IMR-90 (cell line): ENCODE data around the gene GLI1. TPM values are rescaled to one million over a fixed set of nuclear protein-coding genes. Genes with fewer than 3 reads are reported as not detected.

ENCODE experiments used
- ATAC-seq: fragments of 200-7000 bp; cut with Tn5 transposase; 2 replicates; pipeline ENCODE4 v1.9.1; 2020; ENCODE audit warnings: low read depth, mild to moderate bottlenecking, moderate library complexity
- BruUV-seq: library from RNA; stranded (reverse); fragments of 400-500 nt; replicated peaks from 2 replicates; lab custom pipeline; 2021; lab: Mats Ljungman, UMichigan
- CTCF ChIA-PET: fragments of 300-600 bp; formaldehyde crosslinking; extraction: SDS; loops from one replicate; lab custom pipeline; 2021; ENCODE audit warnings: antibody characterized with exemption; lab: Yijun Ruan, JAX
- POLR2A ChIA-PET: fragments of 300-600 bp; sonication (Branson Sonifier 250); formaldehyde crosslinking; loops from one replicate; lab custom pipeline; 2022; ENCODE audit warnings: antibody characterized with exemption; ENCODE audit not compliant: unreplicated experiment; lab: Charles Lee
- DNase-seq: peaks from one replicate; pipeline ENCODE4 v3.0.0; 2013
- H2AFZ ChIP-seq: replicated peaks from 2 replicates; pipeline ENCODE3; 2013; ENCODE audit warnings: low read length, mild to moderate bottlenecking; ENCODE audit not compliant: poor library complexity
- H2AK5ac ChIP-seq: 2 replicates; pipeline ENCODE4 v1.6.1; 2013; ENCODE audit warnings: low read depth, low read length, inconsistent platforms
- H2AK9ac ChIP-seq: replicated peaks from 2 replicates; pipeline ENCODE3; 2013; ENCODE audit warnings: mild to moderate bottlenecking, low read depth, low read length, moderate library complexity; ENCODE audit not compliant: poor library complexity
- H2BK120ac ChIP-seq: 2 replicates; pipeline ENCODE4 v1.6.1; 2013; ENCODE audit warnings: low read depth, low read length, inconsistent platforms
- H2BK15ac ChIP-seq: 3 replicates; pipeline ENCODE4 v1.6.1; 2013; ENCODE audit warnings: low read depth, low read length, inconsistent platforms
- H2BK20ac ChIP-seq: 2 replicates; pipeline ENCODE4 v1.6.1; 2013; ENCODE audit warnings: low read depth, mild to moderate bottlenecking, inconsistent platforms, low read length, moderate library complexity
- H2BK5ac ChIP-seq: 2 replicates; pipeline ENCODE4 v1.6.1; 2013; ENCODE audit warnings: mild to moderate bottlenecking, low read depth, low read length, inconsistent platforms; ENCODE audit not compliant: poor library complexity, severe bottlenecking
- H3K14ac ChIP-seq: replicated peaks from 2 replicates; pipeline ENCODE4 v1.6.1; 2013; ENCODE audit warnings: low read depth, low read length, inconsistent platforms
- H3K18ac ChIP-seq: 2 replicates; pipeline ENCODE4 v1.6.1; 2013; ENCODE audit warnings: low read depth, low read length, control low read depth
- H3K23ac ChIP-seq: 2 replicates; pipeline ENCODE4 v1.6.1; 2013; ENCODE audit warnings: low read depth, low read length, inconsistent platforms
- H3K27ac ChIP-seq: 2 replicates; pipeline ENCODE4 v1.5.1; 2013; ENCODE audit warnings: mild to moderate bottlenecking, control low read depth, low read length; ENCODE audit not compliant: insufficient read depth
- H3K27me3 ChIP-seq: 2 replicates; pipeline ENCODE4 v1.6.1; 2013; ENCODE audit warnings: low read length; ENCODE audit not compliant: control insufficient read depth, insufficient read depth
- H3K36me3 ChIP-seq: 2 replicates; pipeline ENCODE4 v1.6.1; 2013; ENCODE audit warnings: low read length, mixed read lengths; ENCODE audit not compliant: control insufficient read depth, insufficient read depth
- H3K4ac ChIP-seq: 2 replicates; pipeline ENCODE4 v1.6.1; 2013; ENCODE audit warnings: low read depth, low read length, inconsistent platforms
- H3K4me1 ChIP-seq: 2 replicates; pipeline ENCODE4 v1.6.1; 2013; ENCODE audit warnings: low read length, mixed read lengths; ENCODE audit not compliant: control insufficient read depth, insufficient read depth
- H3K4me2 ChIP-seq: 2 replicates; pipeline ENCODE4 v1.6.1; 2013; ENCODE audit warnings: low read depth, mild to moderate bottlenecking, control low read depth, low read length, moderate library complexity
- H3K4me3 ChIP-seq: 2 replicates; pipeline ENCODE4 v1.5.1; 2013; ENCODE audit warnings: low read depth, mild to moderate bottlenecking, control low read depth, low read length, moderate library complexity; ENCODE audit not compliant: insufficient read depth
- H3K56ac ChIP-seq: 2 replicates; pipeline ENCODE4 v1.6.1; 2013; ENCODE audit warnings: low read length, inconsistent platforms; ENCODE audit not compliant: insufficient read depth; ENCODE audit errors: extremely low read depth
- H3K79me1 ChIP-seq, 2 experiments: 2 replicates each; pipeline ENCODE4 v1.6.1; 2013; ENCODE audit warnings: low read length in 2 of 2, inconsistent platforms in 1 of 2, low read depth in 1 of 2
- H3K9ac ChIP-seq: 2 replicates; pipeline ENCODE4 v1.6.1; 2013; ENCODE audit warnings: low read depth, low read length, control low read depth
- H3K9me1 ChIP-seq: 2 replicates; pipeline ENCODE4 v1.6.1; 2013; ENCODE audit warnings: low read length, inconsistent platforms; ENCODE audit not compliant: insufficient read depth
- H3K9me3 ChIP-seq: 2 replicates; pipeline ENCODE4 v1.6.1; 2013; ENCODE audit warnings: low read length; ENCODE audit not compliant: control insufficient read depth, insufficient read depth
- H4K20me1 ChIP-seq: 2 replicates; pipeline ENCODE4 v1.6.1; 2013; ENCODE audit warnings: low read length, inconsistent platforms; ENCODE audit not compliant: insufficient read depth
- H4K5ac ChIP-seq: 2 replicates; pipeline ENCODE4 v1.6.1; 2013; ENCODE audit warnings: mild to moderate bottlenecking, low read depth, low read length, control low read depth
- H4K8ac ChIP-seq, 2 experiments: 2 replicates each; pipeline ENCODE4 v1.6.1; 2013; ENCODE audit warnings: low read depth in 2 of 2, low read length in 2 of 2, control low read depth in 1 of 2, inconsistent platforms in 1 of 2
- H4K91ac ChIP-seq: 2 replicates; pipeline ENCODE4 v1.6.1; 2013; ENCODE audit warnings: low read depth, low read length, inconsistent platforms; ENCODE audit not compliant: insufficient read depth
- BHLHE40 ChIP-seq: fragments of 150-350 bp; IDR thresholded peaks from 2 replicates; pipeline ENCODE4 v1.6.1; 2016; ENCODE audit warnings: mild to moderate bottlenecking, low read depth, low read length
- CEBPB ChIP-seq: IDR thresholded peaks from 2 replicates; pipeline ENCODE4 v1.6.1; 2012; ENCODE audit warnings: low read depth, low read length, improper control_type of control experiment
- CHD1 ChIP-seq: IDR thresholded peaks from 2 replicates; pipeline ENCODE4 v1.6.1; 2012; ENCODE audit warnings: low read depth, low read length, improper control_type of control experiment
- FOS ChIP-seq: fragments of 150-350 bp; IDR thresholded peaks from 2 replicates; pipeline ENCODE4 v1.6.1; 2016; ENCODE audit warnings: low read depth, low read length
- MAFK ChIP-seq: IDR thresholded peaks from 2 replicates; pipeline ENCODE4 v1.6.1; 2012; ENCODE audit warnings: low read depth, low read length, improper control_type of control experiment
- MAZ ChIP-seq: IDR thresholded peaks from 2 replicates; pipeline ENCODE4 v1.6.1; 2012; ENCODE audit warnings: low read depth, mild to moderate bottlenecking, low read length, improper control_type of control experiment, moderate library complexity, borderline replicate concordance
- MXI1 ChIP-seq: IDR thresholded peaks from 2 replicates; pipeline ENCODE4 v1.6.1; 2012; ENCODE audit warnings: low read depth, mild to moderate bottlenecking, low read length, moderate library complexity, borderline replicate concordance
- NFE2L2 ChIP-seq: fragments of 150-350 bp; IDR thresholded peaks from 2 replicates; pipeline ENCODE4 v1.6.1; 2016; ENCODE audit warnings: low read depth, mild to moderate bottlenecking, low read length
- POLR2A ChIP-seq: IDR thresholded peaks from 2 replicates; pipeline ENCODE4 v1.6.1; 2012; ENCODE audit warnings: mild to moderate bottlenecking, low read depth, low read length
- RAD21 ChIP-seq: IDR thresholded peaks from 2 replicates; pipeline ENCODE4 v1.6.1; 2012; ENCODE audit warnings: low read length, improper control_type of control experiment
- RCOR1 ChIP-seq: IDR thresholded peaks from 2 replicates; pipeline ENCODE4 v1.6.1; 2012; ENCODE audit warnings: mild to moderate bottlenecking, low read length, improper control_type of control experiment; ENCODE audit not compliant: insufficient replicate concordance
- RFX5 ChIP-seq: IDR thresholded peaks from 2 replicates; pipeline ENCODE4 v1.8.0; 2012; ENCODE audit warnings: low read depth, mild to moderate bottlenecking, low read length, moderate library complexity
- WGBS, 2 experiments: methylation state at CpG; one replicate each; pipeline versions ENCODE4 v1.1.5 to v1.1.7; 2013; ENCODE audit warnings: missing lambda C conversion rate in 2 of 2; ENCODE audit not compliant: insufficient read length in 1 of 2; ENCODE audit errors: extremely low coverage in 2 of 2; 5-methylcytosine and 5-hydroxymethylcytosine counted together
- dilution Hi-C: fragments of 300-500 bp; cut with HindIII; formaldehyde crosslinking; loops from one replicate; pipeline ENCODE4 v1.14.3; 2018; ENCODE audit warnings: low sequenced_read_pairs; ENCODE audit not compliant: unreplicated experiment
- in situ Hi-C: fragments of 300-500 bp; cut with MboI; formaldehyde crosslinking; loops from 3 replicates; pipeline ENCODE4 v1.14.3; 2019; ENCODE audit warnings: low sequenced_read_pairs, inconsistent platforms, mixed read lengths
- intact Hi-C: fragments of 100-400 bp; cut with micrococcal nuclease; formaldehyde crosslinking; loops from 2 replicates; pipeline ENCODE4 v1.10.0; 2022
- polyA plus RNA-seq, 3 experiments: library from polyadenylated mRNA; depleted of rRNA; stranded (reverse); fragments of >200 nt; gene quantifications; 2 replicates each; pipeline ENCODE4 v1.2.3, GENCODE V29; 2012; ENCODE audit warnings: low replicate concordance in 1 of 3
- total RNA-seq: library from RNA; depleted of rRNA; stranded (reverse); fragments of >200 nt; gene quantifications from 2 replicates; pipeline ENCODE4 v1.2.3, GENCODE V29; 2012
- TF ChIP-seq, protein P1 (sequence below): fragments of 150-350 bp; IDR thresholded peaks from 2 replicates; pipeline ENCODE4 v1.6.1; 2017; ENCODE audit warnings: mild to moderate bottlenecking, antibody characterized with exemption, low read length, low read depth
- TF ChIP-seq, protein P2 (sequence below): fragments of 150-350 bp; IDR thresholded peaks from 2 replicates; pipeline ENCODE4 v1.6.1; 2016; ENCODE audit warnings: low read depth, mild to moderate bottlenecking, low read length, moderate library complexity, borderline replicate concordance
- TF ChIP-seq, protein P3 (sequence below): conservative IDR thresholded peaks from 2 replicates; pipeline ENCODE4 v1.5.1; 2012; ENCODE audit warnings: mild to moderate bottlenecking, low read depth, low read length, improper control_type of control experiment

The GLI1 gene
- total and polyA plus RNA-seq, 2 of the 4 experiments (the other 2 are of a cell fraction): 1.3 to 3.8 TPM

DNA sequence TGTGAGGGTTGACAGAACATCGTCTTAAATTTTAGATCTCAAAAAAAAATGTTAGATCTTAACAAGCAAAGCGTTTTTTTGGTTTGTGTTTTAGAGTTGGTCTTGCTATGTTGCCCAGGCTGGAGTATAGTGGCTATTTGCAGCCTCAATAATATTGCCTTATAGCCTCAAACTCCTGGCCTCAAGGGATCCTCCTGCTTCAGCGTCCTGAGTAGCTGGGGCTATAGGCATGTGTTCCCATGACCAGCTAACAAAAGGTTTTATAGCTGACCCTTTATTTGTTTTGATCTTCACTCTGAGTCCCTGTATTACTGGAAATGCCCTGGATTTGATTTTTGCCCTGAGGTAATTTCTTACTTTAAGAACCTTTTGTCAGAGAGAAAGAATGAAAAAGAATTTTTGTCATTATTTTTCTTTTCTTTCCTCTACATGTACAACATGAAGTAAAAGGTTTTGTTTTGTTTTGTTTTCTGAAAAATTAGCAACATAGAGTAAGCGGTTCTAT lies 19.8 kb upstream of the GLI1 start:
- ChIA-PET POLR2A (no interaction called here), CTCF (no interaction called here)
- Histone ChIP-seq H3K79me1 (no peaks in the 10 kb centered on the region), H3K23ac (no peak overlapping the region), H3K4ac (no peak overlapping the region), H4K8ac (no peak overlapping the region), H2BK20ac (no peak overlapping the region), H2AFZ (no peak overlapping the region), H2AK5ac (no peak overlapping the region), H3K9ac (no peak overlapping the region), H3K4me1 (no peaks in the 10 kb centered on the region), H3K56ac (no peak overlapping the region), H2BK5ac (no peak overlapping the region), H3K9me3 (no peaks in the 10 kb centered on the region), H4K5ac (no peak overlapping the region), H4K91ac (no peak overlapping the region), H3K36me3 (no peaks in the 10 kb centered on the region), H2BK15ac (no peak overlapping the region), H3K4me2 (no peak overlapping the region), H3K9me1 (no peaks in the 10 kb centered on the region), H3K18ac (no peak overlapping the region), H2BK120ac (no peak overlapping the region), H3K14ac (no peak overlapping the region), H3K27ac (no peak overlapping the region), H2AK9ac (no peak overlapping the region), H4K20me1 (no peaks in the 10 kb centered on the region), H3K27me3 (no peaks in the 10 kb centered on the region), H3K4me3 (no peak overlapping the region)
- BruUV-seq: no TSS peak
- no peak for ATAC-seq
- dilution Hi-C loops (no loop called here), intact Hi-C loops (no loop called here), in situ Hi-C loops (no loop called here)
- no peak for TF ChIP-seq RAD21
- TF ChIP-seq, protein P1, sequence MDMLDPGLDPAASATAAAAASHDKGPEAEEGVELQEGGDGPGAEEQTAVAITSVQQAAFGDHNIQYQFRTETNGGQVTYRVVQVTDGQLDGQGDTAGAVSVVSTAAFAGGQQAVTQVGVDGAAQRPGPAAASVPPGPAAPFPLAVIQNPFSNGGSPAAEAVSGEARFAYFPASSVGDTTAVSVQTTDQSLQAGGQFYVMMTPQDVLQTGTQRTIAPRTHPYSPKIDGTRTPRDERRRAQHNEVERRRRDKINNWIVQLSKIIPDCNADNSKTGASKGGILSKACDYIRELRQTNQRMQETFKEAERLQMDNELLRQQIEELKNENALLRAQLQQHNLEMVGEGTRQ: no peak
- TF ChIP-seq, protein P2, sequence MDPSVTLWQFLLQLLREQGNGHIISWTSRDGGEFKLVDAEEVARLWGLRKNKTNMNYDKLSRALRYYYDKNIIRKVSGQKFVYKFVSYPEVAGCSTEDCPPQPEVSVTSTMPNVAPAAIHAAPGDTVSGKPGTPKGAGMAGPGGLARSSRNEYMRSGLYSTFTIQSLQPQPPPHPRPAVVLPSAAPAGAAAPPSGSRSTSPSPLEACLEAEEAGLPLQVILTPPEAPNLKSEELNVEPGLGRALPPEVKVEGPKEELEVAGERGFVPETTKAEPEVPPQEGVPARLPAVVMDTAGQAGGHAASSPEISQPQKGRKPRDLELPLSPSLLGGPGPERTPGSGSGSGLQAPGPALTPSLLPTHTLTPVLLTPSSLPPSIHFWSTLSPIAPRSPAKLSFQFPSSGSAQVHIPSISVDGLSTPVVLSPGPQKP: no peak
- no peak for TF ChIP-seq NFE2L2
- TF ChIP-seq RCOR1: no peak
- TF ChIP-seq BHLHE40: no peak
- no peak for TF ChIP-seq MAZ
- TF ChIP-seq POLR2A: no peak
- TF ChIP-seq RFX5: no peak
- TF ChIP-seq CEBPB: no peak
- TF ChIP-seq CHD1: no peak
- TF ChIP-seq MAFK: no peak
- TF ChIP-seq FOS: no peak
- TF ChIP-seq, protein P3, sequence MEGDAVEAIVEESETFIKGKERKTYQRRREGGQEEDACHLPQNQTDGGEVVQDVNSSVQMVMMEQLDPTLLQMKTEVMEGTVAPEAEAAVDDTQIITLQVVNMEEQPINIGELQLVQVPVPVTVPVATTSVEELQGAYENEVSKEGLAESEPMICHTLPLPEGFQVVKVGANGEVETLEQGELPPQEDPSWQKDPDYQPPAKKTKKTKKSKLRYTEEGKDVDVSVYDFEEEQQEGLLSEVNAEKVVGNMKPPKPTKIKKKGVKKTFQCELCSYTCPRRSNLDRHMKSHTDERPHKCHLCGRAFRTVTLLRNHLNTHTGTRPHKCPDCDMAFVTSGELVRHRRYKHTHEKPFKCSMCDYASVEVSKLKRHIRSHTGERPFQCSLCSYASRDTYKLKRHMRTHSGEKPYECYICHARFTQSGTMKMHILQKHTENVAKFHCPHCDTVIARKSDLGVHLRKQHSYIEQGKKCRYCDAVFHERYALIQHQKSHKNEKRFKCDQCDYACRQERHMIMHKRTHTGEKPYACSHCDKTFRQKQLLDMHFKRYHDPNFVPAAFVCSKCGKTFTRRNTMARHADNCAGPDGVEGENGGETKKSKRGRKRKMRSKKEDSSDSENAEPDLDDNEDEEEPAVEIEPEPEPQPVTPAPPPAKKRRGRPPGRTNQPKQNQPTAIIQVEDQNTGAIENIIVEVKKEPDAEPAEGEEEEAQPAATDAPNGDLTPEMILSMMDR: no peak
- TF ChIP-seq MXI1: no peak
- no peak for DNase-seq
- no CpG with 5 or more reads among the region's 4 CpGs for WGBS, 2 experiments
